Mesenchymal stem cell (in vitro differentiated cells and primary cell): ENCODE data around the gene SLC25A30.
"Not testable (repeated sequence)": the region's sequence is repeated elsewhere in the genome, so short reads cannot be mapped to it uniquely, and the experiment has no call there.

ENCODE experiments used
- DNase-seq: peaks from one replicate; pipeline ENCODE4 v3.0.0-alpha.2; 2013
- H2AFZ ChIP-seq: one replicate; pipeline ENCODE4 v1.6.1; 2013; ENCODE audit warnings: low read depth, mild to moderate bottlenecking, control low read depth, inconsistent platforms, low read length, moderate library complexity
- H2AK5ac ChIP-seq: 2 replicates; pipeline ENCODE4 v1.6.1; 2013; ENCODE audit warnings: low read length, moderate library complexity, mild to moderate bottlenecking, inconsistent platforms; ENCODE audit not compliant: severe bottlenecking
- H2BK120ac ChIP-seq: one replicate; pipeline ENCODE4 v1.6.1; 2013; ENCODE audit warnings: low read depth, mild to moderate bottlenecking, inconsistent platforms, low read length, moderate library complexity
- H2BK12ac ChIP-seq, 2 experiments: one replicate each; pipeline ENCODE4 v1.6.1; 2013; ENCODE audit warnings: inconsistent platforms in 2 of 2, low read length in 2 of 2, mild to moderate bottlenecking in 2 of 2, moderate library complexity in 2 of 2, control low read depth in 1 of 2
- H2BK15ac ChIP-seq: one replicate; pipeline ENCODE4 v1.6.1; 2013; ENCODE audit warnings: mild to moderate bottlenecking, low read depth, inconsistent platforms; ENCODE audit not compliant: poor library complexity, severe bottlenecking
- H2BK5ac ChIP-seq: 2 replicates; pipeline ENCODE4 v1.6.1; 2013; ENCODE audit warnings: low read depth, mild to moderate bottlenecking, low read length, control low read depth, inconsistent platforms; ENCODE audit not compliant: poor library complexity, severe bottlenecking
- H3K14ac ChIP-seq, 2 experiments: one replicate each; pipeline ENCODE4 v1.6.1; 2013; ENCODE audit warnings: inconsistent platforms in 2 of 2, low read length in 2 of 2, control low read depth in 1 of 2, mild to moderate bottlenecking in 1 of 2, moderate library complexity in 1 of 2
- H3K18ac ChIP-seq, 2 experiments: one replicate each; pipeline ENCODE4 v1.6.1; 2013; ENCODE audit warnings: inconsistent platforms in 2 of 2, low read length in 2 of 2, control low read depth in 1 of 2, low read depth in 1 of 2, mild to moderate bottlenecking in 1 of 2
- H3K23ac ChIP-seq, 2 experiments: one replicate each; pipeline ENCODE4 v1.6.1; 2013; ENCODE audit warnings: inconsistent platforms in 2 of 2, low read length in 2 of 2, mild to moderate bottlenecking in 2 of 2, moderate library complexity in 2 of 2, control low read depth in 1 of 2
- H3K27ac ChIP-seq: 2 replicates; pipeline ENCODE4 v1.5.1; 2013; ENCODE audit warnings: mild to moderate bottlenecking, moderate library complexity, low read length, control low read depth, inconsistent platforms; ENCODE audit not compliant: poor library complexity, severe bottlenecking
- H3K27me3 ChIP-seq, 2 experiments: 2 replicates each; pipeline versions ENCODE4 v1.6.1 to v1.7.0; 2013; ENCODE audit warnings: low read length in 2 of 2, mild to moderate bottlenecking in 2 of 2, moderate library complexity in 2 of 2, control low read depth in 1 of 2, inconsistent platforms in 1 of 2; ENCODE audit not compliant: control insufficient read depth in 1 of 2, insufficient read depth in 1 of 2
- H3K36me3 ChIP-seq, 2 experiments: 2 replicates each; pipeline versions ENCODE4 v1.6.1 to v1.7.0; 2013; ENCODE audit warnings: low read length in 2 of 2, control low read depth in 1 of 2, inconsistent platforms in 1 of 2, low read depth in 1 of 2, mild to moderate bottlenecking in 1 of 2; ENCODE audit not compliant: insufficient read depth in 2 of 2, control insufficient read depth in 1 of 2
- H3K4ac ChIP-seq, 2 experiments: one replicate each; pipeline ENCODE4 v1.6.1; 2013; ENCODE audit warnings: inconsistent platforms in 2 of 2, low read length in 2 of 2, mild to moderate bottlenecking in 2 of 2, moderate library complexity in 2 of 2, control low read depth in 1 of 2, low read depth in 1 of 2
- H3K4me1 ChIP-seq: 2 replicates; pipeline ENCODE4 v1.6.1; 2013; ENCODE audit warnings: low read depth, low read length, control low read depth; ENCODE audit not compliant: control insufficient read depth, insufficient read depth
- H3K4me2 ChIP-seq: 2 replicates; pipeline ENCODE4 v1.6.1; 2013; ENCODE audit warnings: low read length, mild to moderate bottlenecking, inconsistent platforms; ENCODE audit not compliant: poor library complexity, severe bottlenecking
- H3K4me3 ChIP-seq, 2 experiments: 2 replicates each; pipeline versions ENCODE4 v1.5.1 to v1.7.0; 2013; ENCODE audit warnings: low read length in 2 of 2, mild to moderate bottlenecking in 2 of 2, control low read depth in 1 of 2, low read depth in 1 of 2; ENCODE audit not compliant: insufficient read depth in 1 of 2
- H3K79me1 ChIP-seq: replicated peaks from 2 replicates; pipeline ENCODE4 v1.6.1; 2013; ENCODE audit warnings: mild to moderate bottlenecking, control low read depth, low read length, inconsistent platforms; ENCODE audit not compliant: poor library complexity, severe bottlenecking
- H3K9ac ChIP-seq: 2 replicates; pipeline ENCODE4 v1.7.0; 2013; ENCODE audit warnings: mild to moderate bottlenecking, low read length, moderate library complexity
- H3K9me3 ChIP-seq: 2 replicates; pipeline ENCODE4 v1.7.0; 2013; ENCODE audit warnings: mild to moderate bottlenecking, low read length; ENCODE audit not compliant: control insufficient read depth
- H4K8ac ChIP-seq: one replicate; pipeline ENCODE4 v1.6.1; 2013; ENCODE audit warnings: inconsistent platforms, mild to moderate bottlenecking, low read length, moderate library complexity
- H4K91ac ChIP-seq: one replicate; pipeline ENCODE4 v1.6.1; 2013; ENCODE audit warnings: mild to moderate bottlenecking, low read length, inconsistent platforms
- WGBS: methylation state at CpG from one replicate; pipeline ENCODE4 v1.1.7; 2013; ENCODE audit warnings: mixed read lengths; 5-methylcytosine and 5-hydroxymethylcytosine counted together

SLC25A30 gene

DNA sequence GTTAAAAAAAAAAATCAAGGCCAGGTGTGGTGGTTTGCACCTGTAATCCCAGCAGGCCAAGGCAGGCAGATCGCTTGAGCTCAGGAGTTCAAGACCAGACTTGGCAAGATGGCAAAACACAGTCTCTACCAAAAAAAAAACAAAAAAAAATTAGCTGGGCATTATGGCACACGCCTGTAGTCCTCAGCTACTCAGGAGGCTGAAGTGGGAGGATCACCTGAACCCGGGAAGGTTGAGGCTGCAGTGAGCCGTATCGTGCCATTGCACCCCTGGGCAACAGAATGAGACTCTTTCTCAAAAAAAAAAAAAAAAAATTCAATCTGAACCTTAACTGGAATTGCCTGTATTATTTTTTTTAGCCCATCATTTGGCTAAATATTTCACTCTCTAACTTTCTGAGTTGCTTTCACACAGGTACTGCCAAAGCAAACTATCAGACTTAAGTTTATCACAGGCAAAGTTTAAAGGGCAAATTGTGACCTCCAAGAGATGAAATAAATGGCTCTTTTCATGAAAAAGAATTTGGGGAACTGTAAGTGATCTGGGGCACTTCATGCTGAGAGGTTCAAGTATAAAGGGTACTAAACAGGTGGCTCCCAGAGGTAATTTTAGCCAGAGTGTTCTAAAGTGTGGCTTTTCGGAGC lies 14.7 kb upstream of the SLC25A30 start:
- DNase-seq: no peak
- no peaks in the 10 kb centered on the region for H3K79me1 ChIP-seq
- H3K36me3 ChIP-seq: no peaks in the 10 kb centered on the region
- no peak overlapping the region for H3K18ac ChIP-seq
- H3K4me1 ChIP-seq: no peaks in the 10 kb centered on the region
- H2BK15ac ChIP-seq: no peak overlapping the region
- H3K27ac ChIP-seq: no peak overlapping the region
- H2AK5ac ChIP-seq: no peak overlapping the region
- WGBS: 90% methylated on average over 6 of the region's 6 CpGs
- no peak overlapping the region for H2BK5ac ChIP-seq
- H2BK120ac ChIP-seq: no peak overlapping the region
- no peak overlapping the region for H4K8ac ChIP-seq
- no peak overlapping the region for H3K4me2 ChIP-seq
- no peak overlapping the region for H2BK12ac ChIP-seq
- no peak overlapping the region for H3K9ac ChIP-seq
- H3K27me3 ChIP-seq: no peaks in the 10 kb centered on the region
- H3K9me3 ChIP-seq: no peaks in the 10 kb centered on the region
- peak overlapping the region in 1 of 2 experiments; percentile 32 for H3K14ac ChIP-seq
- H3K4me3 ChIP-seq: no peak overlapping the region
- H4K91ac ChIP-seq: no peak overlapping the region
- H3K23ac ChIP-seq: no peak overlapping the region
- H3K4ac ChIP-seq: no peak overlapping the region
- H2AFZ ChIP-seq: no peak overlapping the region

- not testable (repeated sequence) for H3K4me3 ChIP-seq, H3K14ac ChIP-seq, H3K9me3 ChIP-seq, H3K36me3 ChIP-seq, H3K4ac ChIP-seq, H3K23ac ChIP-seq, H4K8ac ChIP-seq, H3K27me3 ChIP-seq, H2AFZ ChIP-seq, H3K4me2 ChIP-seq, H3K9ac ChIP-seq, H2BK5ac ChIP-seq, H3K4me1 ChIP-seq, H3K27ac ChIP-seq, H2BK120ac ChIP-seq, H2AK5ac ChIP-seq, H2BK12ac ChIP-seq, H4K91ac ChIP-seq, H3K18ac ChIP-seq, DNase-seq, H3K79me1 ChIP-seq, H2BK15ac ChIP-seq
- WGBS: 95% methylated on average over 13 of the region's 16 CpGs
Observed at GRCh38 chr13:45426056-45426841, 8.1 kb upstream of the SLC25A30 start.

DNA sequence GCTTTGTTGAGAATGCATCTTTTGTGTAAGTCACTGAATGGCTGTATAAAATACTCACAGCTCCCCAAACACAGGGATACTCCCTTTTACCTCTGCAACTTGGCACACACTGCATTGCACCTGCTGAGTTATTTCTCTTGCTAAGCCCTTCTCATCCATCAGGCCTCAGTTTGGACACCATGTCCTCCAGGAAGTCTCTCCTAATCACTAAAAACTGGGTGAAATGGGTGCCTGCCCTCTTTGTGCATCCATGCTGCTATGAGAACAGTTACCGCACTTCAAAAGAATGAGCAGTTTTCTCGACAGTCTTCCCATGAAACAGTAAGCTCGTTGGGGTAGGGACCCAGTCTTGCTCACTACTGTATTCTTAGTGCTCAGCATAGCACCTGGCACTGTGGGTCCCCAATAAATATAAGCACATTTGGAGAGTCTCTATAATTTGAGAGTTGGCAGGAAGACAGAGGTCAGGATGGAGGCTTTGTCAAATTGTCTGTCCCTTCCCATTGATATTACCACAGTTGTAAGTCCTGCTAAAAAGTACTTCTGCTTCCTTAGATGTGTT lies 4.6 kb upstream of the SLC25A30 start:
- Histone ChIP-seq H3K9me3 (no peaks in the 10 kb centered on the region), H3K9ac (no peak overlapping the region), H3K18ac (no peak overlapping the region), H3K14ac (no peak overlapping the region), H3K79me1 (no peaks in the 10 kb centered on the region), H3K27ac (no peak overlapping the region), H3K36me3 (no peaks in the 10 kb centered on the region), H2BK15ac (no peak overlapping the region), H3K4me3 (no peak overlapping the region), H3K4me2 (no peak overlapping the region), H2BK120ac (no peak overlapping the region), H2AFZ (no peak overlapping the region), H3K4ac (no peak overlapping the region), H2BK5ac (no peak overlapping the region), H2BK12ac (no peak overlapping the region), H3K23ac (no peak overlapping the region), H3K4me1 (no peaks in the 10 kb centered on the region), H3K27me3 (no peaks in the 10 kb centered on the region), H4K8ac (no peak overlapping the region), H2AK5ac (no peak overlapping the region), H4K91ac (no peak overlapping the region)
- no peak for DNase-seq
- WGBS: 100% methylated on average over 3 of the region's 3 CpGs

DNA sequence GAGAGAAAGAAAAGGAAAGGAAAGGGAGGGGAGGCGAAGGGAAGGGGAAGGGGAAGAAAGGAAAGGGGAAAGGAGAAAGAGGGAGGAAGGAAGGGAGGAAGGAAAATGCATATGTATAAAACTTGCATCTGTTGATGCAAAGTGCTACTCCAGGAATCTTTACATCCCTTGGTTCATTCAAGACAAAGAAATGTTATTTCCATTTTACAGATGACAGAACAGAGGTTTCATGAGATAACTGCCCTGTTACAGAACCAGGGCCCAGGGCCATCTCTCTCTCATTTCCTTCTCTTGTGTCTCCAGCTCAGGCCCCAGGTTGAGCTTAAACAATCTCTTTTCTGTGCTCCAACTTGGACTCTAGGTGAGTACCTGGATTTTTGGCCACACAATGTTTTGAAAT lies 1.8 kb upstream of the SLC25A30 start:
- Histone ChIP-seq H3K4me1 (peaks cover 4% of the 10 kb centered on the region), H3K4me3 (no peak overlapping the region), H2AK5ac (no peak overlapping the region), H3K27me3 (no peaks in the 10 kb centered on the region), H2BK120ac (no peak overlapping the region), H2BK5ac (no peak overlapping the region), H3K18ac (no peak overlapping the region), H3K36me3 (no peaks in the 10 kb centered on the region), H3K4me2 (no peak overlapping the region), H4K91ac (no peak overlapping the region), H4K8ac (no peak overlapping the region), H3K27ac (no peak overlapping the region), H2BK15ac (no peak overlapping the region), H2BK12ac (no peak overlapping the region), H3K14ac (no peak overlapping the region), H2AFZ (no peak overlapping the region), H3K4ac (no peak overlapping the region), H3K9ac (no peak overlapping the region), H3K9me3 (no peaks in the 10 kb centered on the region), H3K23ac (no peak overlapping the region), H3K79me1 (no peaks in the 10 kb centered on the region)
- DNase-seq: no peak
- 100% methylated on average over 1 of the region's 1 CpG for WGBS
